IPS DF 19.7 (cell line): Measurements from ENCODE around the gene RASSF9.

Source experiments
- DNase-seq: peaks from one replicate; pipeline ENCODE4 v3.0.0-alpha.2; 2013; ENCODE audit warnings: low read depth, low spot score

Gene RASSF9

DNA sequence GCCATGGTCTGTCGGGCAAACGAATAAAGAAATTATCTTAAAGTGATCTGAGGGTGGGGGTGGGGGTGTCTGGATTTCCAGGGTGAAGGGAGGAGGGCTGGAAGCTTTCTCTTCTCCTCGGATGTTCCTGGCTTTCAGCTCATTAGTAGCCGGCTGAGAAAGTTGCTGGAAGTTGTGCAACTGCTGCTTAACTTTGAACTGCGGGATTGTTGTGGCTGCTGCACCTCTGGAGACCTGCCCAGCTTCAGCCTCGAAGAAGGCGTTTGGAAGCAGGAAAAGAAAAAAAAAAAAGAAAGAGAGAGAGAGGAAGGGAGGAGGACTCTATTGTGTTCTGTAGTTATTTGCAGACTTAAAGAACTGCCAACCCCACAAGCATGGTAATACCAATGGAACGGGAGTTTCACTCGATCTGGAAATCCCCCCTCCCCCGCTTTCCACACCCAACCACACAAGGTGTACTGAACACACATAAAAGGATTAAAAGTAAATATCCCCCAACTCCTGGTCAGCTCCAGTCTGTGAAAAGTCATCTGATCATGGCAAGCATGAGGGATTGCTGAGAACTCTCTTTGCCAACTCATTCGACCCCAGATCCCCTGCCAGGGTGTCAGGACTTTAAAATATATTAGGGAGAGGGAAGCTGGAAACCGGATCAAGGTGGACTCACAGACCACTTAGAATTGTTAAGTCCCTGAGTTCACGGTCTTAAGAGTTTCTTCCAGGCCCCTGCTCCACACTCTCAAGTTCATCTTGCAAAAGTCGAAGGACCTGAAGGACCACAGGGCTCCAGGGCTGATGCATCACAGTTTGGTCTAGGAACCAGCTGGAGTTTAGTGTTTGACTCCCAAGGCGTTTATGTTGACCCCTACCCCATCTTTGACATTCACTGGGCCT is at the start of gene RASSF9:
TSS of gene RASSF9 (minus strand) at position 213 of the 894 bp plus-strand sequence. CDS start at position 5, 208 bp downstream.
- no peak for DNase-seq

DNA sequence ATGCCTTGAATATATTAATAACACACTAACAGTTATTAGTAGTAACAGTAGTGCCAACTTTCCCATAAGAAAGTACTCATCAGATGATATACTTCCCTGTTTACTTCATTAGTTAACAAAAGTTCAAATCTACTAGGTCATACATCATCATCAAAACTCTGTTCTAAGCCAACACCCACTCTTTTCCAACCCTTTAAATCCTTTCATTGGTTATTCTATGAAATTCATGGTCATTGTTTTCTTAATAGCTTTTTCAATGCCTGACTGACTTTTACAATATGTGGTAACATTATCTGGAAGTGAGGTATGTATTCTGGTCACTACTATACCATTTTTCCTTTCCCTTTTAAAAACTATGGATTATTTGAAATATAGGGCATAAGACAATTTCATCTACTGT is 47.6 kb upstream of the RASSF9 start:
- no peak for DNase-seq

GRCh38 chr12:85877459-85877858 is 41.2 kb upstream of the RASSF9 start:
- no peak for DNase-seq

GRCh38 chr12:85874031-85874461 is 37.8 kb upstream of the RASSF9 start, which contains the start of gene NTS:
NTS (plus strand) TSS chr12:85874295; CDS start chr12:85874404, 109 bp downstream.
- DNase-seq = no peak

GRCh38 chr12:85872497-85873091 is 36.4 kb upstream of the RASSF9 start:
- DNase-seq = no peak

DNA sequence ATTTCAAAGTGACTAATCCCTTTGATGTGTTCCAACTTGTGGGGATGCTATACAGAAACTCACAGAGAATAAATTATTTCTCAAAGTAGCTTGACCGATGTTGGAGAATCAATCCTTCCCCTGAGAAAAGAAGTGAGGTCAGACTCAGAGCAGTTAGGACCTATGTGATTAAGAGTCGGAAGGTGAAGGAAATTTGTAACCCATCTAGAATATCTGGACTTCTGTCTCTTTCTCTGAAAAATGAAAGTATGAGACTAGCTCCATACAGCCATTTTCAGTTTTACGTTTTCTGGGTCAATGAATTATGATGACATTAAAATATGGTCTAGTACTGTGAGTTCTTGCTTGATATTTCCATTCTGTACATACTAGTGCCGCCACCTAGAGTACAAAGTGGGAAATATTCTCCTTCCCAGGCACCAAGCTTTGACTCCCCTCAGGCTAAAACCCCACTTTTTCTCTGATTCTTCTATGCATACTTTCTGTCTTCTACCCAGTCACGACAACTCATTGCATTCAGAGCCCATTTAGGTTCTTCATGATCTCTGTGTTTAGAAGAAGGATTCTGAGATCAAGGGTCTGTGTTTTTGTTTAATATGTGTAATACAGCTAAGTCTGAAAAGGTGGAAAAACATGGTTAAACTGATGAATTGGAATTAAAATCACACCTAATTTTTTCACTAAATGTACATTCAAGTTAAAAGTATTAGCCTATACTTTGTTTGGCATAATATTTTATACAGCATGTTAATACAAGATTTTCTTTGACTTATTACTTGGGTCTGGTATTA is 31.0 kb upstream of the RASSF9 start:
- no peak for DNase-seq

- DNase-seq = no peak
Measured at GRCh38 chr12:85865890-85866289, 29.7 kb upstream of the RASSF9 start.

DNA sequence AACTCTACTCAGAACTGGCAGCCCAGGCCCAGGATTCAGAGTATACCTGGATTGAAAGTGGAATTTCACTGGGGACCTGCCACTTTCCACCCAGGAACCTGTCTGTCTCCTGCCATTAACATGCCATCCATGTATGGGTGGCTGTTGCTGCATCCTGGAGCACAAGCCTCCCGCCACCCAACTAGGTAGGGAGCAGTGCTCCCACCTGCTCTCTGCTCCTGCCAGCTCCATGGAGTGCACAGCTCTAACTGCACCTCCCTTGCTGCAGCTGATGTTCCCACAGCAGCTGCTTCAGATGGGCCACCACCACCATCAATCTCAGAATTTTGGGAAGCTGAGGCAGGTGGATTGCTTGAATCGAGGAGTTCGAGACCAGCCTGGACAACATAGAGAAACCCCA is 20.8 kb upstream of the RASSF9 start:
- DNase-seq = no peak

DNA sequence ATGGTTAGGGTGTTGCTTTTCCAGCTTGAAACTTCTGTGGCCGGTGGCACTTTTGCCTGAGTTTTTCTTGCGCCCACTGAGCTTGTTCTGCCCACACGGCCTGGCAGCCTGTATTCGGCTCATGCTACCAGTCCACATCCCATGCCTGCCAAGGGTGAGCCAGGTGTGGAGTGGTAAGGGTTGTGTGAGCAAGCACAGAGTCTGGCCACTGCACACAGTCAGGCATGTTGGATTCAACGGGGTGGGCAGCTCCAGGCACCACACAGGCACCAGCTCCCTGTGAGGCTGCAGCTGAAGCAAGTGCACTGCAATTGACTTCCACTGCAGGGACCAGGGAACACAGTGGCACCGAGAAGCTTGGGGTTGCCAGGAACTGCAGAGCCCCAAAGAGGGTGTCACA is 19.1 kb upstream of the RASSF9 start:
- DNase-seq = no peak

GRCh38 chr12:85849344-85849743 is 13.1 kb upstream of the RASSF9 start:
- no peak for DNase-seq

DNA sequence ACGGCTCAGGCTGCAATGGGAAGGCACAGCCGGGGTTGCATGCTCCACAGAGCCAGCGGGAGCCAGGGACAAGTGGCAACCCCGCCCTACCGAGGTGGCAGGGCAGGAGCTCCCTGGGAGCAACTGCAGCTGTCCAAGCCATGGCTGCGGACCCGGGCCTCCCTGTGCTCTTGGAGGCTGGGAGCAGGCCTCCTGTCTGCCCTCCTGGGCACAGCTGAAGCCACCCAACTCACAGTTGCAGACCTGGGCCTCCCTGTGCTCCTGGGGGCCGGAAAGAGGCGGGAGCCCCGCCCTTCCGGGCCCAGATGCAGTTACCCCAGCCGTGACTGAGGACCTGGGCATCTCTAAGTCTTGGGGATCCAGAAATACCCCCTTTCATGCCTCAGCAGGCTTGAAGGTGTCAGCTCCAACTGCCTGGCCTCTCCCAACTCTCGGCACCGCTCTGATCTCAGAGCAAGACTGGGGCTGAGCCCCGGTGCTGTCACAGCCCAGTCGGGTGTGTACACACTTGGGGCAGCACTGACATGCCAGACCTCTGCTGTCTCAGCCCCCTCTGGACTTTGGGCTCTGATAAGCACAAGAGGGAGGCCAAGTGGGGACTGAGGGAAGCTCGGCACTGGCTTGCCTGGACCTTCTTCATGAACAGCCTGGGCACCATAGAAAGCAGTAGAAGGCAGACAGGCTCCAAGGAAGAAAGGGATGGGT is 7.5 kb upstream of the RASSF9 start:
- no peak for DNase-seq

DNA sequence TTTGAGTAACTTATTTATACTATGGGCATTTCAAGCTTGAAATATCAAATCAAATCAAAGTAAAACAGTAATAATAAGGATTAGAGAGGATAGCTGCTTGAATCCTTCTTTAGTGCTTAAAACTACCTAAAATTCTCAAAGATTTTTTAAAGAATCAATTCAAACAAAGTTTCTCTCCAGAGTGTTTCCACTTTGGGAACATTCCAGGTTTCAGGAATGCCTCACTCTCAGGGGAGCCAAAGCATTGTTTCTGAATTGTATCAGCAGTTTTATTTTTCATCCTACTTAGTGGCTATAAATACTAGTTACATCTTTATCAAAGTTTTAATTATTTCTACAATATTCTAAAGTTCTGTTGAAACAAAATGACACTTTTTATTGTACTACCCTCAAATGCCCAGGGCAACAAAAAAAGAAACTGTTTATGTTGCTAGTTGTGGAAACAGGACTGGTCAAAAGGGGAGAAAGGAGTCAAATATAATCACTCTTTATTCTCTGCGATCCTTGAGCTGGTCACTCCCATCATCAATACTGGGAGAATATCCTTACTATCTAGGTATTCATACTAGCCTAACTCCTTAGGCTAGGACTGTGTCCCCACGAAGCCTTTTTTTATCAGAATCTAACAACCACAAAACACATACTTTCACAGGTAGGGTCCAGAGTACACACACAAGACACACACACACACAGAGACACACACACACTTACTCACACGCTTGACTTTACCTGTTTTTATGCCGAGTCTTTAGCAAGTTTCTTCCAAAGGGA is 598 bp downstream of the RASSF9 start:
- no peak for DNase-seq

- no peak for DNase-seq
Measured at GRCh38 chr12:85834378-85834777, 1.8 kb downstream of the RASSF9 start.

DNA sequence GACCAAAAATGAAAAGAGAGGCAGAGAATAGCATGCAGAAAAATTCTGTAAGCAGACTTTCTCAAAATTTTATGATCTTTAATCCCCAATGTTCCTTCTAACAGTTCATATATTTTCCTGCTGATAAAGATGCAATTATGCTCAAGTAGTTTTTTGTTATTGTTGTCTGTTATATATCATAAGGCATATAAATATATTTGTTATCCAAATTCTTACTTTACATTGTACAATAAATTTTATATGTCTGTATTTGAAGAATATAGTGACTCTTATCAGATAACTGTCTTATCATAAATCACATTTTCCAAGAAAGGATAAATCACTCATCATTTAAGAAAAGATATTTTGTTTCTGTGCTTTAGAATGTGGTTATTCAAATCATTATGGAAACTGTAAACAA is 2.6 kb downstream of the RASSF9 start:
- DNase-seq = no peak

GRCh38 chr12:85831327-85831990 is 4.8 kb downstream of the RASSF9 start:
- DNase-seq = no peak

DNA sequence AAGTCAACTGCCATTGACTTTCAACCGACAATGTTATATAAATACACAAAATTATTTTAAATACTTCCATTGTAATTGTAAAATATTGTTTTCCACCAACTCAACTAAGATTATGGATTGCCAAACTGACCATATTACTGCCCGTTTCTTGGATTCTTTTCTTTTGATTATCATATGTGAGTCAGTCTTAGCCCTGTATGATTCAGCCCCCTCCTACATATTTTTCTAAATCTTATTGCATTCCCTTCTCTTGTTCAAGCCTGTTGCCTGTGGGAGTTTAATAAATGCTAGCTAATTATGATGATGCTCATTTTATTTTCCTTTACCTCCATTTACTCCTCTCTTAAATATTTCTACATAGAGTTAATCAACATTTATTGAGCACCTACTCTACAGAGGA is 6.8 kb downstream of the RASSF9 start:
- no peak for DNase-seq

DNA sequence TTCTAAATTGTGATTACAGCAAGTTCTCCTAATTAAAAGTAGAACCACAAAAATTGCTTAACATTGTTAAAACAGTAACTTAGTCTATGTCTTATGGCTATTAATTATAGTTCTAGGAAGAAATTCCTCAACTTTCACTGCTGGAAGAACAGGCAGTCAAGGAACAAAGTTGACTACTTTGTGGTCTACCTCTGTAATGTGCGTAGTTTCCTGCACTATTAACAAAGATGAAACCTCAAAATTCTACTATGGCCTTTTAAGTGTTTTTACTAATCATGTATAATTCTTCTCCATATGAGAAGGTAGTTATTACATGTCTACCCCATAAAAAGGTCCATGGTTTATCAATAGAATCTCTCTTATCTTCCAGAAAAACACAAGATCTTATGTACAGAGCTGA is 7.6 kb downstream of the RASSF9 start:
- no peak for DNase-seq

- DNase-seq = no peak
Measured at GRCh38 chr12:85825746-85826145, 10.5 kb downstream of the RASSF9 start.

- DNase-seq = no peak
Measured at GRCh38 chr12:85823436-85824180, 12.6 kb downstream of the RASSF9 start.

GRCh38 chr12:85821759-85822158 is 14.4 kb downstream of the RASSF9 start:
- no peak for DNase-seq
